ENCODE measurements around the gene PAX9.

The PAX9 gene

DNA sequence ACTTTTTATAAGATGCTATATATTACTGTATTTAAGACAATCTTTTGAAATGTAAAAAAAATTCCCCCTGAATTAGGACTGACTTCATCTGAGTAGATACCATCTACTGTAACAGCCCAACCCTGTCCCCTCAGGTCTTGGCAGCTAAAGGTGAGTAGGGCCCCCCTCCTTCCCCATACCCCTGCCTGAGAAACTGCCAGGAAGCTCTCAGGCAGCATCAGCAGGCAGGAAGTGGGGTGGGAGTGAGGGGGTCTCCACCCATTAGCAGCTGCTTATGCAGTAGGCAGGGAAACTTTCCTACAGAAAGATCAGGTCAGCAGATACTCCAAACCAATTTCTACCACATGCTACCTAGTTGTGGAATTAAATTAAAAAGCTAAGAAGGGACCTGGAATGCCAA is 62.5 kb downstream of the PAX9 start:
- TF ChIP-seq CTCF (IDR thresholded peaks at IDR 0.05; ENCODE audit: insufficient read depth, low read depth, low read length, missing control alignments) = no peak
- no peak overlapping the region for H3K4me3 ChIP-seq (ENCODE audit: low read length)
- no peak for DNase-seq (ENCODE audit: low read depth)

DNA sequence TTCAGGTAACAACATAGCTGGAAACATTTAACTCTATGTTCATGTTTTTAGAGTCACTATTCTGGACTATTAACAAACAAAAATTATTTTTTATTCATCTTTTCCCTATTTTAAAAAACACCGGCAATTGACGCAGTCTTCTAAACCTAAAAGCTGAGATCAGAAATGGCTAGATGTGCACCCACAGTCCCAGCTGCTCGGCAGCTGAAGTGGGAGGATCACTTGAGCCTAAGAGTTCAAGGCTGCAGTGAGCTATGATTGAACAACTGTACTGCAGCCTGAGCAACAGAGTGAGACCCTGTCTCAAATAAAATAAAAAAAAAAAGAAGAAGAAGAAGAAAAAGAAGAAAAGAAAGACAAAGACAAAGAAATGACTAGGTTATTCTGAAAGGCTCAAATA is 64.5 kb downstream of the PAX9 start:
- no peak for DNase-seq (ENCODE audit: low read depth)
- no peak for TF ChIP-seq CTCF (IDR thresholded peaks at IDR 0.05; ENCODE audit: insufficient read depth, low read depth, low read length, missing control alignments)
- no peak overlapping the region for H3K4me3 ChIP-seq (ENCODE audit: low read length)

Data from epithelial cell of esophagus (primary cell).